Retinal pigment epithelial cell (primary cell): ENCODE measurements around the gene BRSK2.
"Not testable (repeated sequence)": the region's sequence is repeated elsewhere in the genome, so short reads cannot be mapped to it uniquely, and the experiment has no call there.

ENCODE experiments used
- DNase-seq: peaks from one replicate; pipeline ENCODE4 v3.0.0-alpha.2; 2010; ENCODE audit warnings: low read depth
- H3K4me3 ChIP-seq: 2 replicates; pipeline ENCODE4 v1.5.1; 2011; ENCODE audit warnings: mild to moderate bottlenecking, low read length, control low read depth, moderate library complexity
- CTCF ChIP-seq: conservative IDR thresholded peaks from 2 replicates; pipeline ENCODE4 v1.5.1; 2011; ENCODE audit warnings: low read depth, low read length, control low read depth, inconsistent platforms

Gene BRSK2

GRCh38 chr11:1509626-1510255 lies 120.0 kb downstream of the BRSK2 start:
- H3K4me3 ChIP-seq, result no peak overlapping the region
- DNase-seq, result no peak
- TF ChIP-seq CTCF, result no peak

- not testable (repeated sequence) for DNase-seq, H3K4me3 ChIP-seq
These were observed 120.6 kb downstream of the BRSK2 start for GRCh38 chr11:1510351-1510750.

GRCh38 chr11:1510928-1511327 lies 121.2 kb downstream of the BRSK2 start:
- TF ChIP-seq CTCF, result no peak

GRCh38 chr11:1511937-1512496 lies 122.3 kb downstream of the BRSK2 start:
- no peak for DNase-seq
- TF ChIP-seq CTCF, result no peak
- no peak overlapping the region for H3K4me3 ChIP-seq

More at GRCh38 chr11:1510928-1511327, 121.2 kb downstream of the BRSK2 start:
- no peak for DNase-seq
- H3K4me3 ChIP-seq, result no peak overlapping the region
